Brain microvascular endothelial cell (primary cell): Measurements from ENCODE around the gene CPS1.

Experiments used
- DNase-seq: peaks from one replicate; pipeline ENCODE4 v3.0.0-alpha.2; 2020
- H3K27ac ChIP-seq: fragments of 250-450 bp; sonication (Bioruptor Pico); 2 replicates; pipeline ENCODE4 v1.5.1; 2020; ENCODE audit warnings: mild to moderate bottlenecking, moderate library complexity
- H3K27me3 ChIP-seq: fragments of 250-450 bp; sonication (Bioruptor Pico); replicated peaks from 2 replicates; pipeline ENCODE4 v1.5.1; 2020; ENCODE audit warnings: mild to moderate bottlenecking
- H3K36me3 ChIP-seq: fragments of 250-450 bp; sonication (Bioruptor Pico); replicated peaks from 2 replicates; pipeline ENCODE4 v1.5.1; 2020; ENCODE audit warnings: mild to moderate bottlenecking
- H3K4me3 ChIP-seq: 2 replicates; pipeline ENCODE4 v1.5.1; 2011; ENCODE audit warnings: low read depth, mild to moderate bottlenecking, control low read depth, low read length, moderate library complexity
- in situ Hi-C: cut with HindIII; loops from 2 replicates; pipeline ENCODE4 v1.10.0; 2017; ENCODE audit warnings: low sequenced_read_pairs, low pct_ligation_motif_present
- TF ChIP-seq, protein P1 (sequence below): IDR thresholded peaks from 2 replicates; pipeline ENCODE4 v1.5.1; 2011; ENCODE audit warnings: low read depth, mild to moderate bottlenecking, moderate library complexity, low read length, control low read depth, inconsistent platforms; ENCODE audit errors: missing control alignments

The CPS1 gene

GRCh38 chr2:210540900-210541289 is 15.5 kb upstream of the CPS1 start:
- no peaks in the 10 kb centered on the region for H3K36me3 ChIP-seq
- no peak overlapping the region for H3K27ac ChIP-seq
- DNase-seq = no peak
- no peaks in the 10 kb centered on the region for H3K27me3 ChIP-seq
- in situ Hi-C loops = no loop called here
- no peak overlapping the region for H3K4me3 ChIP-seq
- TF ChIP-seq, protein P1, sequence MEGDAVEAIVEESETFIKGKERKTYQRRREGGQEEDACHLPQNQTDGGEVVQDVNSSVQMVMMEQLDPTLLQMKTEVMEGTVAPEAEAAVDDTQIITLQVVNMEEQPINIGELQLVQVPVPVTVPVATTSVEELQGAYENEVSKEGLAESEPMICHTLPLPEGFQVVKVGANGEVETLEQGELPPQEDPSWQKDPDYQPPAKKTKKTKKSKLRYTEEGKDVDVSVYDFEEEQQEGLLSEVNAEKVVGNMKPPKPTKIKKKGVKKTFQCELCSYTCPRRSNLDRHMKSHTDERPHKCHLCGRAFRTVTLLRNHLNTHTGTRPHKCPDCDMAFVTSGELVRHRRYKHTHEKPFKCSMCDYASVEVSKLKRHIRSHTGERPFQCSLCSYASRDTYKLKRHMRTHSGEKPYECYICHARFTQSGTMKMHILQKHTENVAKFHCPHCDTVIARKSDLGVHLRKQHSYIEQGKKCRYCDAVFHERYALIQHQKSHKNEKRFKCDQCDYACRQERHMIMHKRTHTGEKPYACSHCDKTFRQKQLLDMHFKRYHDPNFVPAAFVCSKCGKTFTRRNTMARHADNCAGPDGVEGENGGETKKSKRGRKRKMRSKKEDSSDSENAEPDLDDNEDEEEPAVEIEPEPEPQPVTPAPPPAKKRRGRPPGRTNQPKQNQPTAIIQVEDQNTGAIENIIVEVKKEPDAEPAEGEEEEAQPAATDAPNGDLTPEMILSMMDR = no peak

DNA sequence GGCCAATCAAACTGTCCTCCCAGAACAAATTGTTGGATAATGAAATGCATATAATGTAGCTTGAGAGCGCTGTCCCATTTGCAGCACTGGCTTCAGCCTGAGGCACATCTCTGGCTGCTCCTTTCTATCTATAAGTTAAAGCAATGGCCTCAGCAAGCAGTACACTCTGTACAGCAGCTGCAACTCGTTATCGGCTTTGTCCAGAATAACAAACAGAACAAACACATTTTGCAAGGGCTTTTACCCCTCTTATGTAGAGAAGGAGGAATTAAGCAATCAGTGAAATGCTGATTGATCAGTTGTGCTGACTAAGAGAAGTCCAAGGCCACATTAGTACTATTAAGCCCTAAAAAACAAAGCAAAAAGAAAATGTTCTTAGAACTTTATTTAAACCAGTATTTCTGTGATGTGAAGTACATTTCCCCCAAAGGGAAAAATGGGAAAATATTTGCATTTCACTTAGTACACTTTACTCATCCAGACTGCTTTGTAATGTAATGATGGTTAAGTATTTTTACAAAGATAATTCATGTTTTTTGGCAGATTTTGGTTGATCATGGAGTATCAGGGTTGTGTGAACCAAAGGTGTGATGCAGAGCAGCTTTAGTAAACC is 15.0 kb upstream of the CPS1 start:
- TF ChIP-seq, protein P1 = no peak
- in situ Hi-C loops = no loop called here
- DNase-seq = no peak
- H3K36me3 ChIP-seq = no peaks in the 10 kb centered on the region
- no peaks in the 10 kb centered on the region for H3K27me3 ChIP-seq
- no peak overlapping the region for H3K4me3 ChIP-seq
- no peak overlapping the region for H3K27ac ChIP-seq

GRCh38 chr2:210544007-210544590 is 12.3 kb upstream of the CPS1 start:
- in situ Hi-C loops = no loop called here
- H3K27ac ChIP-seq = no peak overlapping the region
- TF ChIP-seq, protein P1 = no peak
- no peaks in the 10 kb centered on the region for H3K27me3 ChIP-seq
- no peaks in the 10 kb centered on the region for H3K36me3 ChIP-seq
- H3K4me3 ChIP-seq = no peak overlapping the region
- no peak for DNase-seq

DNA sequence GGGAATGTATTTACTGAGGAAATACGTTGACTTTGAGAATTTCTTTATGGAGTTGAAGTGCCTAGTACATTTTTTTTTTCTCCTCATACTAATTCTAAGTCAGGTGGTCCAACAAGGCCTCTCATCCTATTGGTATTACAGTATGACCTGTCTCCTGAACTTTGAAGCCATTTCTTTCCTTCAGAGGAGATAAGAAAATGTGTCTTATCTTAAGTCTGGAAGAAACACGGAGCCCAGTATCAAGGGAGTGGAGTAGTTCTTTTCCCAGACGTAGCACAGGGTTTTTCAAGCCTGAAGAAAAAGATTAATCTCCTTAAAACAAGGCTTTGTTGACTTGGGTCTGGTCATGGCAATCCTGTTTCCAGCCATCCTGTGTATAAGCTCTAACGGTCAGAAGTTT is 11.6 kb upstream of the CPS1 start:
- Histone ChIP-seq H3K4me3 (no peak overlapping the region), H3K27me3 (no peaks in the 10 kb centered on the region), H3K36me3 (no peaks in the 10 kb centered on the region), H3K27ac (no peak overlapping the region)
- no peak for DNase-seq
- in situ Hi-C loops = no loop called here
- TF ChIP-seq, protein P1 = no peak

DNA sequence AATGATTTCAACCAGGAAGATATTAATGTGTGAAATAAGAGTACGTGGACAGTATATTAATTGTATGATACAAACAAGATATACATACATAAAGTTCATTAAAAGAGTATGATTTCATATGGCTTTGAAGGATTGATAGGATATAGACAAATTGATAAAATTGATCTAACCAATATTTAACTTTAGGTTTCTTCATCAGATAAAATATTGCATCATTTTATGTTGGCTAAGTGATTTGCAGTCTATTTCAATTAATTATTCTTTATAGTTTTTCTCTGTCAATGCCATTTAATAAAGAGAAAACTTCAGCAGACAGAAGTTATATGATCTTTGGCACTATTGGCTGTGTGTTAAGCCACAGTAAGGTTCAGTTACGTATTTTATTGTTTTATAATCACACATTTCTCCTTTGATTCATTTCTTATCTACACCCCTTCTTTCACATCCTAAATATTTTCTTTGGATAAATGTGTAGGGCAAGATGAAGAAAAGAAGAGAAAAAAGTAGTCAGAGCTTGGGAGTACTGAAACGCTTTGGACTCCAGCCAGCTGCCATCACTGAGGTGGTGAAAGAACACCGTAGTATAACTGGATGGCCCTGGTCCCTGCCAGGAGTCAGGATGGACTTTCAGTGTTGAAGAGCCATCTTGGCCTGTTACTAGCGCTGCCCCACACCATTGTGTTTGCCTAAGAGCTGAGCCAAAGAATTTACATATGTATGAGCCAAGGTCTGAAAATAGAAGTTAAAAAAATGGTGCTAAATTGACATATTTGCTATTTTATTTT is 9.8 kb upstream of the CPS1 start:
- H3K36me3 ChIP-seq = no peaks in the 10 kb centered on the region
- in situ Hi-C loops = no loop called here
- H3K27ac ChIP-seq = no peak overlapping the region
- no peak overlapping the region for H3K4me3 ChIP-seq
- H3K27me3 ChIP-seq = no peaks in the 10 kb centered on the region
- no peak for DNase-seq
- TF ChIP-seq, protein P1 = no peak
